Trophoblast cell (in vitro differentiated cells and primary cell): ENCODE measurements around the gene NHS.

ENCODE experiments used
- DNase-seq, 2 donors: peaks; one replicate each; pipeline ENCODE4 v3.0.0-alpha.2; 2016
- H2AFZ ChIP-seq: 2 replicates; pipeline ENCODE4 v1.6.1; 2013; ENCODE audit warnings: low read length, moderate library complexity, mild to moderate bottlenecking; ENCODE audit not compliant: insufficient read depth, poor library complexity
- H2AK5ac ChIP-seq: 2 replicates; pipeline ENCODE4 v1.6.1; 2013; ENCODE audit warnings: mild to moderate bottlenecking, low read length
- H2BK120ac ChIP-seq: 2 replicates; pipeline ENCODE4 v1.6.1; 2013; ENCODE audit warnings: low read length, mild to moderate bottlenecking, moderate library complexity; ENCODE audit not compliant: insufficient read depth, poor library complexity
- H2BK12ac ChIP-seq: 2 replicates; pipeline ENCODE4 v1.6.1; 2013; ENCODE audit warnings: mild to moderate bottlenecking, low read length, moderate library complexity
- H2BK5ac ChIP-seq: 2 replicates; pipeline ENCODE4 v1.6.1; 2013; ENCODE audit warnings: low read length, low read depth, moderate library complexity, mild to moderate bottlenecking; ENCODE audit not compliant: poor library complexity
- H3K14ac ChIP-seq: 2 replicates; pipeline ENCODE4 v1.6.1; 2013; ENCODE audit warnings: mild to moderate bottlenecking, low read length
- H3K18ac ChIP-seq: 2 replicates; pipeline ENCODE4 v1.6.1; 2013; ENCODE audit warnings: mild to moderate bottlenecking, low read length
- H3K23ac ChIP-seq: 2 replicates; pipeline ENCODE4 v1.6.1; 2013; ENCODE audit warnings: low read length
- H3K27ac ChIP-seq: 2 replicates; pipeline ENCODE4 v1.5.1; 2013; ENCODE audit warnings: low read depth, mild to moderate bottlenecking, inconsistent platforms, low read length, moderate library complexity
- H3K27me3 ChIP-seq: 2 replicates; pipeline ENCODE4 v1.6.1; 2013; ENCODE audit warnings: inconsistent platforms, mild to moderate bottlenecking, low read length, moderate library complexity; ENCODE audit not compliant: insufficient read depth
- H3K36me3 ChIP-seq, 2 experiments: 1 replicate in 1 of 2; 2 replicates in 1 of 2; pipeline ENCODE4 v1.6.1; 2013; ENCODE audit warnings: low read length in 2 of 2, mild to moderate bottlenecking in 2 of 2, moderate library complexity in 1 of 2; ENCODE audit not compliant: insufficient read depth in 2 of 2, control insufficient read depth in 1 of 2
- H3K4ac ChIP-seq: 2 replicates; pipeline ENCODE4 v1.6.1; 2013; ENCODE audit warnings: low read depth, mild to moderate bottlenecking, low read length, moderate library complexity
- H3K4me1 ChIP-seq, 2 experiments: 1 replicate in 1 of 2; 2 replicates in 1 of 2; pipeline ENCODE4 v1.6.1; 2013; ENCODE audit warnings: low read length in 2 of 2, mild to moderate bottlenecking in 2 of 2, moderate library complexity in 1 of 2; ENCODE audit not compliant: insufficient read depth in 2 of 2, control insufficient read depth in 1 of 2
- H3K4me2 ChIP-seq: 2 replicates; pipeline ENCODE4 v1.6.1; 2013; ENCODE audit warnings: inconsistent platforms, mild to moderate bottlenecking, low read length, moderate library complexity
- H3K4me3 ChIP-seq: 2 replicates; pipeline ENCODE4 v1.5.1; 2013; ENCODE audit warnings: mild to moderate bottlenecking, low read depth, low read length, inconsistent platforms
- H3K79me1 ChIP-seq: one replicate; pipeline ENCODE4 v1.6.1; 2013; ENCODE audit warnings: low read length
- H3K79me2 ChIP-seq: 2 replicates; pipeline ENCODE4 v1.6.1; 2013; ENCODE audit warnings: low read length, mild to moderate bottlenecking; ENCODE audit not compliant: control insufficient read depth, insufficient read depth, poor library complexity
- H3K9ac ChIP-seq: 2 replicates; pipeline ENCODE4 v1.6.1; 2013; ENCODE audit warnings: mild to moderate bottlenecking, low read length
- H3K9me3 ChIP-seq: 2 replicates; pipeline ENCODE4 v1.6.1; 2013; ENCODE audit warnings: low read depth, mild to moderate bottlenecking, control low read depth, inconsistent platforms, low read length; ENCODE audit not compliant: insufficient read depth
- H4K12ac ChIP-seq: 2 replicates; pipeline ENCODE4 v1.6.1; 2013; ENCODE audit warnings: low read depth, mild to moderate bottlenecking, low read length, moderate library complexity
- H4K8ac ChIP-seq: 2 replicates; pipeline ENCODE4 v1.6.1; 2013; ENCODE audit warnings: low read depth, mild to moderate bottlenecking, low read length, moderate library complexity
- H4K91ac ChIP-seq: one replicate; pipeline ENCODE4 v1.6.1; 2013; ENCODE audit warnings: low read depth, mild to moderate bottlenecking, low read length, moderate library complexity
- WGBS: extraction: QIAGEN DNeasy Blood & Tissue Kit; methylation state at CpG from one replicate; pipeline ENCODE4 v1.1.7; 2013; ENCODE audit warnings: missing lambda C conversion rate; ENCODE audit not compliant: insufficient read length, insufficient coverage; ENCODE audit errors: extremely low coverage; 5-methylcytosine and 5-hydroxymethylcytosine counted together

Gene NHS

DNA sequence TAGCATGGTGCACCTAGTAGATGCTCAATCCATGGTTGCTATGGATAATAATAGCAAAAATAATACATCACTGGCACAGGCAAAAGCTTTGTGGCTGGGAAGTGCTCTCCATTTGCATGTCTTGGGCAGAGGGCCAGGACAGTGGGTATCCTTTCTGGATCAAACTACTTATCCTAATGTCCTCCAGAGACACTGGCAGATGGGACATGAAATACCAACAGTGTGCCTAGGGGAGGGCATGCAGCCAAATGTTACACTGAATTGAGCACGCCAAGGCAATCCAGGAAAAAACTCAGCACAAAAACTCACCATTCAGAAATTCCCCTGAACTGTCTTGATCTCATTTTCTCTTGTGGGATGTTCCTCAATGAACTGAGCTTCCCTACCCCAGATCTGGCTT is 263.7 kb downstream of the NHS start:
- Histone ChIP-seq H4K12ac (no peak overlapping the region), H3K4ac (no peak overlapping the region), H3K79me2 (no peaks in the 10 kb centered on the region), H3K9ac (no peak overlapping the region), H2BK5ac (no peak overlapping the region), H3K9me3 (no peaks in the 10 kb centered on the region), H3K14ac (no peak overlapping the region), H3K27ac (no peak overlapping the region), H3K27me3 (no peaks in the 10 kb centered on the region), H2BK12ac (no peak overlapping the region), H4K8ac (no peak overlapping the region), H3K4me1 (no peaks in the 10 kb centered on the region), H3K79me1 (no peaks in the 10 kb centered on the region), H4K91ac (no peak overlapping the region), H2BK120ac (no peak overlapping the region), H3K4me3 (no peak overlapping the region), H3K36me3 (no peaks in the 10 kb centered on the region), H3K23ac (no peak overlapping the region), H3K4me2 (no peak overlapping the region), H2AFZ (no peak overlapping the region), H3K18ac (no peak overlapping the region), H2AK5ac (no peak overlapping the region)
- WGBS = no CpG with 5 or more reads among the region's 1 CpG
- DNase-seq = no peak

DNA sequence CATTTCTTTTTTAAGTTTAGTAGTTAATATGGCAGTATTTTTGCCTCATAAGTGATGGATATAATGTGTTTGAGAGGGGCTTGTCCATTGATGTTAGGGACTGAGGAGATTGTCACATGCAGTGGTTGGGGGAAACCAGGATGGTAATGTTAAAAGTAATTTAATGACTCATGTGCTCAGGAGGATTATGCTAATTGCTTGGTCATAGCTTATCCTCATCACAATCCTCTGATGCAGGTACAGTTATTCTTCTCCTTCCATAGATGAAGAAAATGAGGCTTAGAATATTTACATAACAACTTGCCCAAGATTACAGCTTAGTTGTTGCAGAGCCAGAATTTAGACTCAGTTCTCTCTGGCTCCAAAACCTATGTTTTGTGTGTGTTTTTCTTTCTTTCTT is 267.9 kb downstream of the NHS start:
- no peak overlapping the region for H2AFZ ChIP-seq
- no peaks in the 10 kb centered on the region for H3K79me1 ChIP-seq
- no peak overlapping the region for H3K9ac ChIP-seq
- no peak overlapping the region for H3K18ac ChIP-seq
- H2BK5ac ChIP-seq = no peak overlapping the region
- H4K12ac ChIP-seq = no peak overlapping the region
- H3K79me2 ChIP-seq = no peaks in the 10 kb centered on the region
- H2BK12ac ChIP-seq = no peak overlapping the region
- H3K36me3 ChIP-seq = no peaks in the 10 kb centered on the region
- H2BK120ac ChIP-seq = no peak overlapping the region
- no peak overlapping the region for H3K23ac ChIP-seq
- H3K4me2 ChIP-seq = no peak overlapping the region
- no peak overlapping the region for H3K4ac ChIP-seq
- no peaks in the 10 kb centered on the region for H3K4me1 ChIP-seq
- H3K4me3 ChIP-seq = no peak overlapping the region
- H3K27me3 ChIP-seq = no peaks in the 10 kb centered on the region
- H3K9me3 ChIP-seq = no peaks in the 10 kb centered on the region
- no peak overlapping the region for H3K14ac ChIP-seq
- no peak overlapping the region for H4K8ac ChIP-seq
- no peak overlapping the region for H2AK5ac ChIP-seq
- no peak overlapping the region for H4K91ac ChIP-seq
- no peak for DNase-seq
- no peak overlapping the region for H3K27ac ChIP-seq

DNA sequence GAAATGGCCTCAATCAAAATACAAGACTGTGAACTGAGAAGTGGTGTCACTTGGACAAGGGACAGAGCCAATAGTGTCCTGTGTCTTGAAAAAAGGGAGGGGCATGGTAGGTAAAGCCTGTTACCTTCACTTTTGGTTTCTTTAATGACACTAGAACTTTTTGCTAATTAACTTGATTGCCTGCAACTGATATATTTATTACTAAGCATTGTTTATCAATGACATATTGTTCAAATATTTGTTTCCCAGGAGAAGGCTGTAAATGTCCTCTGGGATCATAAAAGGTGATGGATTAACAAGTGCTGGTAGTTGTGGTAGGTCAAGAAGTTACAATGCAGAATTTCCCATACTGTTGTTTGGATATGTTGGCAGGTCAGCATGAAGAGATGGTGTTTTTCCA is 268.5 kb downstream of the NHS start:
- Histone ChIP-seq H2AK5ac (no peak overlapping the region), H3K27ac (no peak overlapping the region), H2AFZ (no peak overlapping the region), H3K36me3 (no peaks in the 10 kb centered on the region), H3K18ac (no peak overlapping the region), H3K79me2 (no peaks in the 10 kb centered on the region), H3K23ac (no peak overlapping the region), H4K8ac (no peak overlapping the region), H3K9me3 (no peaks in the 10 kb centered on the region), H3K4me3 (no peak overlapping the region), H3K14ac (no peak overlapping the region), H3K4ac (no peak overlapping the region), H3K79me1 (no peaks in the 10 kb centered on the region), H2BK120ac (no peak overlapping the region), H4K12ac (no peak overlapping the region), H2BK5ac (no peak overlapping the region), H4K91ac (no peak overlapping the region), H2BK12ac (no peak overlapping the region), H3K27me3 (no peaks in the 10 kb centered on the region), H3K4me1 (no peaks in the 10 kb centered on the region), H3K9ac (no peak overlapping the region), H3K4me2 (no peak overlapping the region)
- no peak for DNase-seq

DNA sequence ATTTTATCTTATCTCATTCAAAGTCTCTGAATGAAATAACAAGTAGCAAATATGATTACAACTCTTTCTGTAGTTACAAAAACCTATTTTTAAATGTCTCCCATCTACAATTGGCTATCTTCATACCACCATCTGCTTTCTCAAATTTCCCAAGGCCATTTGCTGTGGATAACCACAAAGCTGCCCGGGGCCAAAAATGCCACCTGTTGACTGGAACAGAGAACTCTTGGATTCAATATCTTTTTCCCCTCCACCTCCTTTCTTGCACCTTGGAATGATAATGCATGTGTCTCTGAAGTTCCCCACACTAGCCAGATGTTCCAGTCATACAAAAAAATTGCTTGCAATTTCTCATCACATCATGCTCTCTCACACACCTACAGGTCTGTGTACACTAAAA is 269.0 kb downstream of the NHS start:
- Histone ChIP-seq H4K8ac (no peak overlapping the region), H3K4me1 (no peaks in the 10 kb centered on the region), H3K79me1 (no peaks in the 10 kb centered on the region), H3K9ac (no peak overlapping the region), H3K4ac (no peak overlapping the region), H3K4me2 (no peak overlapping the region), H2BK12ac (no peak overlapping the region), H3K14ac (no peak overlapping the region), H4K91ac (no peak overlapping the region), H3K79me2 (no peaks in the 10 kb centered on the region), H3K23ac (no peak overlapping the region), H3K18ac (no peak overlapping the region), H2AFZ (no peak overlapping the region), H3K9me3 (no peaks in the 10 kb centered on the region), H3K36me3 (no peaks in the 10 kb centered on the region), H2AK5ac (no peak overlapping the region), H2BK120ac (no peak overlapping the region), H3K27me3 (no peaks in the 10 kb centered on the region), H2BK5ac (no peak overlapping the region), H3K27ac (no peak overlapping the region), H4K12ac (no peak overlapping the region), H3K4me3 (no peak overlapping the region)
- no CpG with 5 or more reads among the region's 1 CpG for WGBS
- peak; percentile 61 to 78 for DNase-seq

DNA sequence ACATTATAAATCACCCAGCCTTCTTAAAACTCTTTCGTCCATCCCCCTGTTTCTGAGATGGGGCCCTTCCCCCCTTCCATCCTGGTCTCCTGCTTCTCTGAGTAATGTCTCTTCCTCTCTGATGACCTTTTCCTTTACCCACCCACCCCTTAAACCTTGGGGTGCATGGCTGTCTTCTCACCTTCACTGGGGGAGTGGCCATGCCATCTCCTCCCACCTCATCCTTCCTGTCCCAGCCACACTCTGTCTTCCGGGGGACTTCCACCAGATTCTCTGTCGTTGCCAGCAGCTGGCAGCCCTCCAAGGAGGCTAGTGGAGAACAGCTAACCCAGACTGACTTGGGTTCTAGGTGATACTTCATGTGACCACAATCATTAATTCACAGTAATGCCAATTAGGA is 279.1 kb downstream of the NHS start:
- no CpG with 5 or more reads among the region's 3 CpGs for WGBS
- Histone ChIP-seq H3K9ac (no peak overlapping the region), H4K12ac (no peak overlapping the region), H3K4me2 (no peak overlapping the region), H3K79me1 (no peaks in the 10 kb centered on the region), H3K4ac (no peak overlapping the region), H4K8ac (no peak overlapping the region), H2AK5ac (no peak overlapping the region), H3K4me3 (no peak overlapping the region), H4K91ac (no peak overlapping the region), H3K4me1 (peaks cover 0 to 2% of the 10 kb centered on the region in 2 experiments), H3K18ac (no peak overlapping the region), H3K9me3 (no peaks in the 10 kb centered on the region), H2AFZ (no peak overlapping the region), H3K36me3 (no peaks in the 10 kb centered on the region), H3K79me2 (no peaks in the 10 kb centered on the region), H2BK5ac (no peak overlapping the region), H3K27ac (no peak overlapping the region), H3K23ac (no peak overlapping the region), H3K14ac (no peak overlapping the region), H3K27me3 (peaks cover 22% of the 10 kb centered on the region), H2BK120ac (no peak overlapping the region), H2BK12ac (no peak overlapping the region)
- no peak for DNase-seq
